IMR-90 (cell line): ENCODE results near the gene SBK2. TPM values are rescaled to one million over a fixed set of nuclear protein-coding genes. Genes with fewer than 3 reads are reported as not detected.

ENCODE experiments used
- ATAC-seq: fragments of 200-7000 bp; cut with Tn5 transposase; 2 replicates; pipeline ENCODE4 v1.9.1; 2020; ENCODE audit warnings: low read depth, mild to moderate bottlenecking, moderate library complexity
- BruUV-seq: library from RNA; stranded (reverse); fragments of 400-500 nt; replicated peaks from 2 replicates; lab custom pipeline; 2021; lab: Mats Ljungman, UMichigan
- CTCF ChIA-PET: fragments of 300-600 bp; formaldehyde crosslinking; extraction: SDS; loops from one replicate; lab custom pipeline; 2021; ENCODE audit warnings: antibody characterized with exemption; lab: Yijun Ruan, JAX
- POLR2A ChIA-PET: fragments of 300-600 bp; sonication (Branson Sonifier 250); formaldehyde crosslinking; loops from one replicate; lab custom pipeline; 2022; ENCODE audit warnings: antibody characterized with exemption; ENCODE audit not compliant: unreplicated experiment; lab: Charles Lee
- DNase-seq: peaks from one replicate; pipeline ENCODE4 v3.0.0; 2013
- H2AFZ ChIP-seq: replicated peaks from 2 replicates; pipeline ENCODE3; 2013; ENCODE audit warnings: low read length, mild to moderate bottlenecking; ENCODE audit not compliant: poor library complexity
- H2AK5ac ChIP-seq: 2 replicates; pipeline ENCODE4 v1.6.1; 2013; ENCODE audit warnings: low read depth, low read length, inconsistent platforms
- H2AK9ac ChIP-seq: replicated peaks from 2 replicates; pipeline ENCODE3; 2013; ENCODE audit warnings: mild to moderate bottlenecking, low read depth, low read length, moderate library complexity; ENCODE audit not compliant: poor library complexity
- H2BK120ac ChIP-seq: 2 replicates; pipeline ENCODE4 v1.6.1; 2013; ENCODE audit warnings: low read depth, low read length, inconsistent platforms
- H2BK15ac ChIP-seq: 3 replicates; pipeline ENCODE4 v1.6.1; 2013; ENCODE audit warnings: low read depth, low read length, inconsistent platforms
- H2BK20ac ChIP-seq: 2 replicates; pipeline ENCODE4 v1.6.1; 2013; ENCODE audit warnings: low read depth, mild to moderate bottlenecking, inconsistent platforms, low read length, moderate library complexity
- H2BK5ac ChIP-seq: 2 replicates; pipeline ENCODE4 v1.6.1; 2013; ENCODE audit warnings: mild to moderate bottlenecking, low read depth, low read length, inconsistent platforms; ENCODE audit not compliant: poor library complexity, severe bottlenecking
- H3K14ac ChIP-seq: replicated peaks from 2 replicates; pipeline ENCODE4 v1.6.1; 2013; ENCODE audit warnings: low read depth, low read length, inconsistent platforms
- H3K18ac ChIP-seq: 2 replicates; pipeline ENCODE4 v1.6.1; 2013; ENCODE audit warnings: low read depth, low read length, control low read depth
- H3K23ac ChIP-seq: 2 replicates; pipeline ENCODE4 v1.6.1; 2013; ENCODE audit warnings: low read depth, low read length, inconsistent platforms
- H3K27ac ChIP-seq: 2 replicates; pipeline ENCODE4 v1.5.1; 2013; ENCODE audit warnings: mild to moderate bottlenecking, control low read depth, low read length; ENCODE audit not compliant: insufficient read depth
- H3K27me3 ChIP-seq: 2 replicates; pipeline ENCODE4 v1.6.1; 2013; ENCODE audit warnings: low read length; ENCODE audit not compliant: control insufficient read depth, insufficient read depth
- H3K36me3 ChIP-seq: 2 replicates; pipeline ENCODE4 v1.6.1; 2013; ENCODE audit warnings: low read length, mixed read lengths; ENCODE audit not compliant: control insufficient read depth, insufficient read depth
- H3K4ac ChIP-seq: 2 replicates; pipeline ENCODE4 v1.6.1; 2013; ENCODE audit warnings: low read depth, low read length, inconsistent platforms
- H3K4me1 ChIP-seq: 2 replicates; pipeline ENCODE4 v1.6.1; 2013; ENCODE audit warnings: low read length, mixed read lengths; ENCODE audit not compliant: control insufficient read depth, insufficient read depth
- H3K4me2 ChIP-seq: 2 replicates; pipeline ENCODE4 v1.6.1; 2013; ENCODE audit warnings: low read depth, mild to moderate bottlenecking, control low read depth, low read length, moderate library complexity
- H3K4me3 ChIP-seq: 2 replicates; pipeline ENCODE4 v1.5.1; 2013; ENCODE audit warnings: low read depth, mild to moderate bottlenecking, control low read depth, low read length, moderate library complexity; ENCODE audit not compliant: insufficient read depth
- H3K56ac ChIP-seq: 2 replicates; pipeline ENCODE4 v1.6.1; 2013; ENCODE audit warnings: low read length, inconsistent platforms; ENCODE audit not compliant: insufficient read depth; ENCODE audit errors: extremely low read depth
- H3K79me1 ChIP-seq, 2 experiments: 2 replicates each; pipeline ENCODE4 v1.6.1; 2013; ENCODE audit warnings: low read length in 2 of 2, inconsistent platforms in 1 of 2, low read depth in 1 of 2
- H3K9ac ChIP-seq: 2 replicates; pipeline ENCODE4 v1.6.1; 2013; ENCODE audit warnings: low read depth, low read length, control low read depth
- H3K9me1 ChIP-seq: 2 replicates; pipeline ENCODE4 v1.6.1; 2013; ENCODE audit warnings: low read length, inconsistent platforms; ENCODE audit not compliant: insufficient read depth
- H3K9me3 ChIP-seq: 2 replicates; pipeline ENCODE4 v1.6.1; 2013; ENCODE audit warnings: low read length; ENCODE audit not compliant: control insufficient read depth, insufficient read depth
- H4K20me1 ChIP-seq: 2 replicates; pipeline ENCODE4 v1.6.1; 2013; ENCODE audit warnings: low read length, inconsistent platforms; ENCODE audit not compliant: insufficient read depth
- H4K5ac ChIP-seq: 2 replicates; pipeline ENCODE4 v1.6.1; 2013; ENCODE audit warnings: mild to moderate bottlenecking, low read depth, low read length, control low read depth
- H4K8ac ChIP-seq, 2 experiments: 2 replicates each; pipeline ENCODE4 v1.6.1; 2013; ENCODE audit warnings: low read depth in 2 of 2, low read length in 2 of 2, control low read depth in 1 of 2, inconsistent platforms in 1 of 2
- H4K91ac ChIP-seq: 2 replicates; pipeline ENCODE4 v1.6.1; 2013; ENCODE audit warnings: low read depth, low read length, inconsistent platforms; ENCODE audit not compliant: insufficient read depth
- BHLHE40 ChIP-seq: fragments of 150-350 bp; IDR thresholded peaks from 2 replicates; pipeline ENCODE4 v1.6.1; 2016; ENCODE audit warnings: mild to moderate bottlenecking, low read depth, low read length
- CHD1 ChIP-seq: IDR thresholded peaks from 2 replicates; pipeline ENCODE4 v1.6.1; 2012; ENCODE audit warnings: low read depth, low read length, improper control_type of control experiment
- FOS ChIP-seq: fragments of 150-350 bp; IDR thresholded peaks from 2 replicates; pipeline ENCODE4 v1.6.1; 2016; ENCODE audit warnings: low read depth, low read length
- MAFK ChIP-seq: IDR thresholded peaks from 2 replicates; pipeline ENCODE4 v1.6.1; 2012; ENCODE audit warnings: low read depth, low read length, improper control_type of control experiment
- MXI1 ChIP-seq: IDR thresholded peaks from 2 replicates; pipeline ENCODE4 v1.6.1; 2012; ENCODE audit warnings: low read depth, mild to moderate bottlenecking, low read length, moderate library complexity, borderline replicate concordance
- RCOR1 ChIP-seq: IDR thresholded peaks from 2 replicates; pipeline ENCODE4 v1.6.1; 2012; ENCODE audit warnings: mild to moderate bottlenecking, low read length, improper control_type of control experiment; ENCODE audit not compliant: insufficient replicate concordance
- WGBS, 2 experiments: methylation state at CpG; one replicate each; pipeline versions ENCODE4 v1.1.5 to v1.1.7; 2013; ENCODE audit warnings: missing lambda C conversion rate in 2 of 2; ENCODE audit not compliant: insufficient read length in 1 of 2; ENCODE audit errors: extremely low coverage in 2 of 2; 5-methylcytosine and 5-hydroxymethylcytosine counted together
- dilution Hi-C: fragments of 300-500 bp; cut with HindIII; formaldehyde crosslinking; loops from one replicate; pipeline ENCODE4 v1.14.3; 2018; ENCODE audit warnings: low sequenced_read_pairs; ENCODE audit not compliant: unreplicated experiment
- in situ Hi-C: fragments of 300-500 bp; cut with MboI; formaldehyde crosslinking; loops from 3 replicates; pipeline ENCODE4 v1.14.3; 2019; ENCODE audit warnings: low sequenced_read_pairs, inconsistent platforms, mixed read lengths
- intact Hi-C: fragments of 100-400 bp; cut with micrococcal nuclease; formaldehyde crosslinking; loops from 2 replicates; pipeline ENCODE4 v1.10.0; 2022
- polyA plus RNA-seq, 3 experiments: library from polyadenylated mRNA; depleted of rRNA; stranded (reverse); fragments of >200 nt; gene quantifications; 2 replicates each; pipeline ENCODE4 v1.2.3, GENCODE V29; 2012; ENCODE audit warnings: low replicate concordance in 1 of 3
- total RNA-seq: library from RNA; depleted of rRNA; stranded (reverse); fragments of >200 nt; gene quantifications from 2 replicates; pipeline ENCODE4 v1.2.3, GENCODE V29; 2012

Gene SBK2
- total and polyA plus RNA-seq, 2 of the 4 experiments (the other 2 are of a cell fraction): 0.48 TPM; not detected in 1

DNA sequence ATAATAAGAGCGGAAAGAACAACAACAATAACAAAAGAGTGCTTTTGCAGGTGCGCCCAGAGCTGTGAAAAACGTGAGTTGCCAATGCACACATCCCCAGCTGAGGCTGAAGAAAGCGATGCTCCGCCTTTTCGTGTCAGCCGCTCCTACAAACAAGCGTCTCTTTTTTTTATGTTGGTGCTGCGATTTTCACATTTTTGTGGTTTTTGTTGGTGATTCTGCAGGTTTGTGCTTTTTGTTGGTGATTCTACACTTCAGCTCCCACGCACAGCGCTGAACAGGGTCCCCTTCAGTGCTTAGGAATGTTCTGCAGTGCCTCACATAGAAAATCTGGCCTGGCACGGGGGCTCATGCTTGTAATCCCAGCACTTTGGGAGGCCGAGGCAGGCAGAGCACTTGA lies 15.7 kb upstream of the SBK2 start:
- H4K8ac ChIP-seq: no peak overlapping the region; a peak in 1 of 4 replicates
- H4K20me1 ChIP-seq: no peaks in the 10 kb centered on the region
- H2BK5ac ChIP-seq: no peak overlapping the region
- H2AK9ac ChIP-seq: peak overlapping the region; percentile 7
- H3K79me1 ChIP-seq: no peaks in the 10 kb centered on the region; a peak in 1 of 4 replicates
- ChIA-PET CTCF (no interaction called here), POLR2A (interaction anchor here (1.1 kb wide), 1 partner anchor 72 kb away, joined by 3 read pairs; the partner anchor contains the start of gene ZNF784)
- BruUV-seq: no TSS peak
- 17% methylated on average over 1 of the region's 13 CpGs; no CpG with 5 or more reads in 1 of the 2 experiments for WGBS, 2 experiments
- H3K9me1 ChIP-seq: peaks cover 9% of the 10 kb centered on the region
- peak; percentile 89 for DNase-seq
- H2BK20ac ChIP-seq: 0 out of 2 replicates have a peak overlapping the region, but pooled peaks have one; percentile 75
- H4K5ac ChIP-seq: no peak overlapping the region
- no peak overlapping the region for H3K23ac ChIP-seq
- H3K27me3 ChIP-seq: no peaks in the 10 kb centered on the region; the same call in 1 of the 2 replicates
- H3K9me3 ChIP-seq: no peaks in the 10 kb centered on the region
- no peak overlapping the region; the same call in 1 of the 2 replicates for H3K18ac ChIP-seq
- TF ChIP-seq CHD1 (no peak), BHLHE40 (peak; percentile 80; the same call in 1 of the 2 replicates), MXI1 (no peak), MAFK (peak; percentile 33; the same call in 1 of the 2 replicates), FOS (no peak), RCOR1 (no peak)
- no peak overlapping the region for H3K56ac ChIP-seq
- no peak overlapping the region; the same call in 2 of the 3 replicates for H2BK15ac ChIP-seq
- peak overlapping the region; percentile 48 for H4K91ac ChIP-seq
- H2AK5ac ChIP-seq: no peak overlapping the region
- H3K4me2 ChIP-seq: 0 out of 2 replicates have a peak overlapping the region, but pooled peaks have one; percentile 2
- H3K14ac ChIP-seq: 0 out of 2 replicates have a peak overlapping the region, but pooled peaks have one; percentile 47
- H3K4me1 ChIP-seq: peaks cover 18% of the 10 kb centered on the region
- H3K4me3 ChIP-seq: no peak overlapping the region
- H3K9ac ChIP-seq: no peak overlapping the region
- in situ Hi-C loops (no loop called here), dilution Hi-C loops (no loop called here), intact Hi-C loops (loop anchor here (2.0 kb wide), 1 partner anchor 28 kb away; the partner anchor contains the start of gene ZNF579)
- H3K27ac ChIP-seq: no peak overlapping the region
- ATAC-seq: peak; percentile 65
- no peaks in the 10 kb centered on the region for H3K36me3 ChIP-seq
- H3K4ac ChIP-seq: peak overlapping the region; percentile 70; the same call in 1 of the 2 replicates
- H2BK120ac ChIP-seq: peak overlapping the region; percentile 88
- peak overlapping the region; percentile 23 for H2AFZ ChIP-seq
